GM23248 (cell line): ENCODE measurements around the gene SLC2A6.

Experiments
- EZH2 ChIP-seq: fragments of 200-600 bp; sonication (generic); IDR thresholded peaks from 2 replicates; pipeline ENCODE4 v1.6.1; 2018; ENCODE audit warnings: antibody characterized with exemption, mild to moderate bottlenecking; ENCODE audit not compliant: insufficient read depth, poor library complexity, severe bottlenecking
- EZH2phosphoT487 ChIP-seq: fragments of 200-600 bp; sonication (generic); IDR thresholded peaks from 2 replicates; pipeline ENCODE4 v1.6.1; 2018; ENCODE audit warnings: antibody characterized with exemption, moderate library complexity, mild to moderate bottlenecking, low read depth; ENCODE audit not compliant: insufficient read depth

GRCh38 chr9:133515240-133515610 lies 36.3 kb upstream of the SLC2A6 start:
- no peak for TF ChIP-seq EZH2
- TF ChIP-seq EZH2phosphoT487 = no peak
